CD8-positive, alpha-beta memory T cell (primary cell): ENCODE data around the gene KIF3C. TPM values are rescaled to one million over a fixed set of nuclear protein-coding genes. Genes with fewer than 3 reads are reported as not detected.
"Not testable (repeated sequence)": the region's sequence is repeated elsewhere in the genome, so short reads cannot be mapped to it uniquely, and the experiment has no call there.

Source experiments
- CTCF ChIA-PET: fragments of 350-600 bp; sonication (Branson Sonifier 250); formaldehyde crosslinking; loops from one replicate; lab custom pipeline; 2021; ENCODE audit warnings: antibody characterized with exemption; lab: Charles Lee
- POLR2A ChIA-PET: fragments of 350-600 bp; sonication (Branson Sonifier 250); formaldehyde crosslinking; loops from one replicate; lab custom pipeline; 2021; ENCODE audit warnings: antibody characterized with exemption; lab: Charles Lee
- DNase-seq, 5 donors: peaks; one replicate each; pipeline versions ENCODE4 v3.0.0 to v3.0.0-alpha.2; 2020 to 2022; ENCODE audit warnings: mixed read lengths in 1 of 5
- H3K27ac ChIP-seq: one replicate; pipeline ENCODE4 v1.7.0; 2013; ENCODE audit warnings: low read depth, mild to moderate bottlenecking, low read length, moderate library complexity
- H3K27me3 ChIP-seq: 2 replicates; pipeline ENCODE4 v1.7.0; 2013; ENCODE audit warnings: low read length, mild to moderate bottlenecking; ENCODE audit not compliant: insufficient read depth, poor library complexity, severe bottlenecking
- H3K36me3 ChIP-seq: 2 replicates; pipeline ENCODE4 v1.7.0; 2013; ENCODE audit warnings: mild to moderate bottlenecking, low read length, moderate library complexity; ENCODE audit not compliant: insufficient read depth
- H3K4me1 ChIP-seq: 2 replicates; pipeline ENCODE4 v1.7.0; 2013; ENCODE audit warnings: mild to moderate bottlenecking, low read length, moderate library complexity; ENCODE audit not compliant: insufficient read depth
- H3K4me3 ChIP-seq: 2 replicates; pipeline ENCODE4 v1.7.0; 2013; ENCODE audit warnings: mild to moderate bottlenecking, low read length
- H3K9me3 ChIP-seq: 2 replicates; pipeline ENCODE4 v1.7.0; 2013; ENCODE audit warnings: mild to moderate bottlenecking, low read length
- H3K27ac Mint-ChIP-seq, 8 donors: one replicate each; pipeline ENCODE4 v1.8.0; 2020 to 2021; ENCODE audit warnings: mixed read lengths in 8 of 8, mild to moderate bottlenecking in 6 of 8, inconsistent platforms in 3 of 8, moderate library complexity in 3 of 8
- H3K27me3 Mint-ChIP-seq, 2 donors: one replicate each; pipeline ENCODE4 v1.8.0; 2020 to 2021; ENCODE audit warnings: mixed read lengths in 2 of 2, mild to moderate bottlenecking in 1 of 2, moderate library complexity in 1 of 2
- H3K36me3 Mint-ChIP-seq, 3 donors: one replicate each; pipeline ENCODE4 v1.8.0; 2020 to 2021; ENCODE audit warnings: mixed read lengths in 3 of 3, inconsistent platforms in 1 of 3, mild to moderate bottlenecking in 1 of 3
- H3K4me1 Mint-ChIP-seq, 3 donors: one replicate each; pipeline ENCODE4 v1.8.0; 2020 to 2021; ENCODE audit warnings: mixed read lengths in 3 of 3, inconsistent platforms in 1 of 3, mild to moderate bottlenecking in 1 of 3
- H3K4me3 Mint-ChIP-seq, 7 donors: one replicate each; pipeline ENCODE4 v1.8.0; 2020 to 2021; ENCODE audit warnings: mixed read lengths in 7 of 7, mild to moderate bottlenecking in 6 of 7, moderate library complexity in 4 of 7, inconsistent platforms in 2 of 7
- H3K9me3 Mint-ChIP-seq, 5 donors: one replicate each; pipeline ENCODE4 v1.8.0; 2020 to 2022; ENCODE audit warnings: mixed read lengths in 5 of 5, mild to moderate bottlenecking in 3 of 5, moderate library complexity in 2 of 5, inconsistent platforms in 1 of 5
- polyA plus RNA-seq: library from polyadenylated mRNA; unstranded; fragments of 300-500 nt; fragmentation: Illumina TruSeq; gene quantifications from one replicate; pipeline ENCODE4 v1.2.3, GENCODE V29; 2021
- total RNA-seq, 2 experiments: library from RNA; stranded (reverse); gene quantifications; one replicate each; pipeline ENCODE4 v1.2.3, GENCODE V29; 2021

Gene KIF3C
- total and polyA plus RNA-seq, 3 experiments from 2014 or later = 1.5 to 5.5 (median 4.9) TPM

DNA sequence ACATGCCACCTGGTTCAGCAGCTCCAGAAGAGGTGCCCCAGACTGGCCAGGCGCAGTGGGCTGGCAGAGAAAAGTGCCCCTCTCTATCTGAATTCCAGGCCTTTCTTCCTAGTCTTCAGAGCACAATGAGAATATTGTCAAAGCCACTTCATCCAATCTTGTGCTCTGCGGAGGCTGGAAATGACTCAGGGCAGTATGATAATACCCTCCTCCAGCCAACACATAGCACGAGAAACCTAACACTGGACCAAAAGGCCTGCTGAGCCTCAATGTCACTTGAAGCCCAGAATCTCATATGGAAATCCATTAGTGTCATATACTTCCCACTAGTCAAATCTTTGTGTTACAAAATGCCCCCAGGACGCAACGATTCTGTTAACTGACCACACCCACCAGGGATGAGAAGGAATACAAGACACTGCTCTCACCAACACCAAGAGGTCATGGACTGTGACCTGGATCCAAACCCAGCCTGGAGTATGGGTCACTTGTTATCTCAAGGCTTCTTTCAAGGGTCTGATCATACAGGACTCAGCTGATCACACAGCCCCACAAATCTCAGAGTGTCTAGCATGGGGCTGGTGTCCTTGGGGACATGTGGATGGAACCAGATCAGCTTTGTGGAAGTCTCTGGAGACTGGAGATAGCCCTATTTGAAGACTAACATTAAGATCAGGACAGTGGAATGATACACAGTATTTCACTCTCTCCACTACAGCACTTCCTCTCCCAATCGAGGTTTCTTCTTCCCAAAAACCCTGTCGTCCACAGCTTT is 10.1 kb downstream of the KIF3C start:
- peaks cover 3 to 5% (median 5%) of the 10 kb centered on the region in 3 donors for H3K4me1 Mint-ChIP-seq

DNA sequence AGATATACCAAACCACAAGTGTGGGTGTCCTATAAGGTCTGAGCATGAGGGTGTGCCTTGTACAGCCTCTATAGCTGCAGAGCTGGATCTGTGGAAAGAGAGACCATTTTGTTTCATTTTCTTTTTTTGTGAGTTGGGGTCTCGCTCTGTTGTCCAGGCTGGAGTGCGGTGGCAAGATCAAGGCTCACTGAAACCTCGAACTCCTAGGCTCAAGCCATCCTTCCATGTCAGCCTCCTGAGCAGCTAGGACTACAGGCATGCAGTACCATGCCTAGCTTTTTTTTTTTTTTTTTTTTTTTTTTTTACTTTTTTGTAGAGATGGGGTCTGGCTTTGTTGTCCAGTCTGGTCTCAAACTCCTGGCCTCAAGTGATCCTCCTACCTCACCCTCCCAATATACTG is 10.7 kb downstream of the KIF3C start:
- H3K36me3 Mint-ChIP-seq = no peaks in the 10 kb centered on the region
- H3K4me1 Mint-ChIP-seq = no peaks in the 10 kb centered on the region
- H3K4me3 Mint-ChIP-seq = no peak overlapping the region
- no peaks in the 10 kb centered on the region for H3K27me3 Mint-ChIP-seq
- Histone ChIP-seq H3K9me3 (no peaks in the 10 kb centered on the region), H3K27ac (no peak overlapping the region), H3K4me3 (no peak overlapping the region), H3K36me3 (no peaks in the 10 kb centered on the region), H3K4me1 (no peaks in the 10 kb centered on the region), H3K27me3 (no peaks in the 10 kb centered on the region)
- DNase-seq = no peak
- no peak overlapping the region for H3K27ac Mint-ChIP-seq
- H3K9me3 Mint-ChIP-seq = no peaks in the 10 kb centered on the region
- ChIA-PET POLR2A (interaction anchor here (0.6 kb wide), 1 partner anchor 183 kb away, joined by 3 read pairs; no protein-coding TSS in a partner anchor), CTCF (no interaction called here)

More for the DNA sequence above, 10.1 kb downstream of the KIF3C start:
- CTCF ChIA-PET = interaction anchor here (1.9 kb wide), 1 partner anchor 19 kb away, joined by 8 read pairs; no protein-coding TSS in a partner anchor
- no peaks in the 10 kb centered on the region for H3K36me3 Mint-ChIP-seq
- Histone ChIP-seq H3K27ac (no peak overlapping the region), H3K36me3 (no peaks in the 10 kb centered on the region), H3K4me3 (no peak overlapping the region), H3K27me3 (no peaks in the 10 kb centered on the region), H3K4me1 (no peaks in the 10 kb centered on the region), H3K9me3 (no peaks in the 10 kb centered on the region)
- POLR2A ChIA-PET = no interaction called here
- no peak overlapping the region for H3K4me3 Mint-ChIP-seq
- H3K9me3 Mint-ChIP-seq = no peaks in the 10 kb centered on the region
- no peak for DNase-seq
- H3K27me3 Mint-ChIP-seq = no peaks in the 10 kb centered on the region
- peak overlapping the region in 1 of 8 donors; percentile 29 for H3K27ac Mint-ChIP-seq

DNA sequence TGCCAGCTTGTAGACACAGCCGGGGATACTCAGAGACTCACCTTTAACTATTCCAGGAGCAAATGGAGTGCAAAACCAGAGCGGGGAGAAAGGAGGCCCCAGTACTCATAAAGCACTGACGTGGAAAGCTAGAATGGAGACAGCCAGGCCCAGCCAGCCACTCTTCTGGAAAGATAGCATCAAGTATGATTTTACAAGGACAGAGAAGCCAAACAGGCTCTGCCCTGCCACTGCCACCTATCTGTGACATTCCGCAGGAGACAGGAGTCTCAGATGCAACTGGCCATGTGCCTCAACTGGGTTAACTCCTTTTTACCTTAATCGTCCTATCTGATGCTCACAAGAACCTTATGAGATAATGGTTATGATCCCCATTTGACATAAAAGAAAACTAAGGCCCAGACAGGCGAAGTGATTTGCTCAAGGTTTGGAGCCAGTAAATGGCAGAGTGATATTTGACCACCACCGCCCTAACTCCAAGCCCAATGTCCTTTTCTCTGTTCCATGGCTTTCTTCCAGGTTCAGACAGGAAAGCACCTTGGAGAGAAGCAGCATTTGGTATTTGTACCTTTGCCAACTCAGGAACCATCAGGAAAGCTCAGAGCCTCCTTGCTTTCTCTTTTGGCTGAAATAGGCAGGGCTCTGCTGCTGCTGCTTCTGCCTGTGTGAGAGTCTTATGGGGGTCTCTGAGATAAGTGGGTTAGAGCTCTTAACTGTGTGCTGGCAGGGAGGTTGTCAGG is 15.6 kb downstream of the KIF3C start:
- H3K36me3 ChIP-seq = no peaks in the 10 kb centered on the region
- no peaks in the 10 kb centered on the region for H3K27me3 ChIP-seq
- DNase-seq = no peak
- no peak overlapping the region for H3K4me3 ChIP-seq
- Mint-ChIP-seq H3K4me1 (peaks cover 0 to 5% (median 3%) of the 10 kb centered on the region in 3 donors), H3K9me3 (no peaks in the 10 kb centered on the region), H3K27me3 (no peaks in the 10 kb centered on the region), H3K27ac (peak overlapping the region in 1 of 8 donors; percentile 32), H3K36me3 (no peaks in the 10 kb centered on the region), H3K4me3 (no peak overlapping the region)
- POLR2A ChIA-PET = no interaction called here
- CTCF ChIA-PET = no interaction called here
- no peaks in the 10 kb centered on the region for H3K4me1 ChIP-seq
- no peaks in the 10 kb centered on the region for H3K9me3 ChIP-seq
- no peak overlapping the region for H3K27ac ChIP-seq

DNA sequence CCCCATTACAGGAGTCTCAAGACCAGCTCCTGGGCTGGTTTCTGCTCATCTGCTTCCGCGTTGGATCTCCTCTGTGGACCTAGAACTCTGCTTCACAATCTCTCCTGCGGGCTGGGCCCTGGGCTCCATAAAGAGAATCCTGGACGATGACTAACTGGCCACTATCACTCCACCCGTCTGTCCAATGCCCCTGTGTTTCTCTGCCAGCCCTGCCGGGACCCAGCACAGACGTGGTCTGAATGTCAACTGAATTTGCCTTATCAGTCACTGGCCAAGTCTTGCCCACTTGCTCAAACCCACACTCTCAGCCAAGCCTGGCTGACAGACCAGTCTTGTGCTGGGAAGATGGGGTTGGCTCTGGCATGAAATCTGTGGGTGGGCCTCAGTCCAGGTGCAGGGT is 17.4 kb downstream of the KIF3C start:
- no peaks in the 10 kb centered on the region for H3K4me1 ChIP-seq
- no peaks in the 10 kb centered on the region for H3K27me3 ChIP-seq
- Mint-ChIP-seq H3K4me1 (peaks cover 8 to 15% (median 13%) of the 10 kb centered on the region in 3 donors), H3K27ac (no peak overlapping the region), H3K4me3 (no peak overlapping the region), H3K27me3 (no peaks in the 10 kb centered on the region), H3K9me3 (no peaks in the 10 kb centered on the region), H3K36me3 (no peaks in the 10 kb centered on the region)
- ChIA-PET CTCF (interaction anchor here (1.6 kb wide), 1 partner anchor 14 kb away, joined by 8 read pairs; no protein-coding TSS in a partner anchor), POLR2A (no interaction called here)
- no peak overlapping the region for H3K4me3 ChIP-seq
- no peak overlapping the region for H3K27ac ChIP-seq
- H3K9me3 ChIP-seq = no peaks in the 10 kb centered on the region
- H3K36me3 ChIP-seq = no peaks in the 10 kb centered on the region
- DNase-seq = no peak

DNA sequence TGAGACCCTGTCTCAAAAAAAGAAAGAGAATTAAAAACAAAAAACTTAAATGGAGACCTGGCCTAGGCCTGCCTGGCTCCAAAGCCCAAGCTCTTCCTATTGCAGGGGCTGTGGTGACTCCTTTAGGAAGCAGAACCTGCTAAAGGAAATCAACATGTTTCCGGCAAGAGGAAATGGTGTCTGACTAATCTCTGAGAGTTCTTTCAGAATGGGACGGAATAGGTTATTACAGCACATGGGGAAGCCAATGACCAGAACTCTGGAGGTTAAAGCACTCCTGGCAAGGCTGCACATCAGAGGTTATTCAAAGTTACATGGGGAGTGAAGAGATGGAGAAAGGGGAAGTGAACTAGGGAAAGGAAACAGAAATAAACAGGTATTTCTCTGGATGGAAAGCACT is 21.4 kb downstream of the KIF3C start:
- Mint-ChIP-seq H3K4me3 (no peak overlapping the region), H3K4me1 (peaks cover 8 to 15% (median 13%) of the 10 kb centered on the region in 3 donors), H3K9me3 (no peaks in the 10 kb centered on the region), H3K27me3 (no peaks in the 10 kb centered on the region), H3K36me3 (no peaks in the 10 kb centered on the region), H3K27ac (peak overlapping the region in 2 of 8 donors; percentile 29 to 75)
- Histone ChIP-seq H3K4me3 (no peak overlapping the region), H3K27me3 (no peaks in the 10 kb centered on the region), H3K36me3 (no peaks in the 10 kb centered on the region), H3K4me1 (no peaks in the 10 kb centered on the region), H3K27ac (no peak overlapping the region), H3K9me3 (no peaks in the 10 kb centered on the region)
- CTCF ChIA-PET = interaction anchor here (2.1 kb wide), 1 partner anchor 11 kb away, joined by 7 read pairs; no protein-coding TSS in a partner anchor
- POLR2A ChIA-PET = no interaction called here
- no peak for DNase-seq

DNA sequence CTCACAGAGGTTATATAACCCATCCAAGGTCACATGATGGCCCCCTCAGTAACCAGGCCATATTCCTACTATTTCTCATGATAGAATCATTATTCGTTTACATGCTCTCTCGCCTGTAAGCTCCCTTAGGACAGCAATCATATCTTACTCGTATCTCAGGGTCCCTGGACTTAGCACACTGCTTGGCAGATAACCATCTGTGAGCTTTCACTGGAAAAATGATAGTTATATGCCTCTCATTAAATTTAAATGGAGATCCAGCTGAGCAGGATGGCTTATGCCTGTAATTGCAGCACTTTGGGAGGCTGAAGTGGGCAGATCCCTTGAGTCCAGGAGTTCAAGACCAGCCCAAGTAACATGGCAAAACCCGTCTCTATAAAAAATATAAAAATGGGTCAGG is 21.9 kb downstream of the KIF3C start:
- no peak overlapping the region for H3K4me3 Mint-ChIP-seq
- no peaks in the 10 kb centered on the region for H3K27me3 Mint-ChIP-seq
- CTCF ChIA-PET = interaction anchor here (2.1 kb wide), 1 partner anchor 10 kb away, joined by 7 read pairs; no protein-coding TSS in a partner anchor
- POLR2A ChIA-PET = no interaction called here
- H3K36me3 Mint-ChIP-seq = no peaks in the 10 kb centered on the region
- H3K27ac ChIP-seq = no peak overlapping the region
- no peaks in the 10 kb centered on the region for H3K4me1 ChIP-seq
- no peaks in the 10 kb centered on the region for H3K36me3 ChIP-seq
- H3K27me3 ChIP-seq = no peaks in the 10 kb centered on the region
- H3K9me3 Mint-ChIP-seq = no peaks in the 10 kb centered on the region
- H3K4me3 ChIP-seq = no peak overlapping the region
- peaks cover 8 to 15% (median 13%) of the 10 kb centered on the region in 3 donors for H3K4me1 Mint-ChIP-seq
- no peak overlapping the region for H3K27ac Mint-ChIP-seq
- DNase-seq = no peak
- H3K9me3 ChIP-seq = no peaks in the 10 kb centered on the region

- H3K4me3 Mint-ChIP-seq, DNase-seq, H3K27ac Mint-ChIP-seq, H3K27me3 ChIP-seq, H3K36me3 Mint-ChIP-seq, H3K9me3 Mint-ChIP-seq, H3K9me3 ChIP-seq, H3K4me3 ChIP-seq, H3K27me3 Mint-ChIP-seq, H3K36me3 ChIP-seq, H3K27ac ChIP-seq, H3K4me1 ChIP-seq, POLR2A ChIA-PET: not testable (repeated sequence)
- CTCF ChIA-PET = interaction anchor here (1.3 kb wide), 1 partner anchor 33 kb away, joined by 3 read pairs; no protein-coding TSS in a partner anchor
- peaks cover 8 to 15% (median 13%) of the 10 kb centered on the region in 3 donors for H3K4me1 Mint-ChIP-seq
Observed at GRCh38 chr2:25958611-25959010, 23.7 kb downstream of the KIF3C start.

- Histone ChIP-seq H3K9me3 (no peaks in the 10 kb centered on the region), H3K4me3 (no peak overlapping the region), H3K4me1 (no peaks in the 10 kb centered on the region), H3K27me3 (no peaks in the 10 kb centered on the region), H3K27ac (no peak overlapping the region), H3K36me3 (no peaks in the 10 kb centered on the region)
- Mint-ChIP-seq H3K4me3 (no peak overlapping the region), H3K27ac (peak overlapping the region in 1 of 8 donors; percentile 85), H3K36me3 (no peaks in the 10 kb centered on the region), H3K27me3 (no peaks in the 10 kb centered on the region), H3K9me3 (no peaks in the 10 kb centered on the region), H3K4me1 (peaks cover 8 to 15% (median 13%) of the 10 kb centered on the region in 3 donors)
- ChIA-PET CTCF (interaction anchor here (2.3 kb wide), 1 partner anchor 33 kb away, joined by 7 read pairs; no protein-coding TSS in a partner anchor), POLR2A (no interaction called here)
- DNase-seq = no peak
Observed at GRCh38 chr2:25957743-25958142, 24.6 kb downstream of the KIF3C start.
